K562 (cell line): ENCODE measurements around the gene CPNE1. TPM values are rescaled to one million over a fixed set of nuclear protein-coding genes. Genes with fewer than 3 reads are reported as not detected.

Experiments
- ATAC-seq: fragments of 200-7000 bp; cut with Tn5 transposase; 3 replicates; pipeline ENCODE4 v1.9.1; 2020; ENCODE audit warnings: moderate library complexity
- BruUV-seq: library from RNA; stranded (reverse); fragments of 400-500 nt; replicated peaks from 2 replicates; lab custom pipeline; 2021; lab: Mats Ljungman, UMichigan
- CTCF ChIA-PET: fragments of 300-600 bp; formaldehyde crosslinking; extraction: SDS; loops from one replicate; lab custom pipeline; 2021; ENCODE audit warnings: low intra/inter-chr PET ratio; lab: Yijun Ruan, JAX
- POLR2A ChIA-PET: fragments of 300-600, 350-650 bp; sonication (Branson Sonifier 250); formaldehyde crosslinking; extraction: SDS; loops from one replicate; lab custom pipeline; 2021; ENCODE audit warnings: antibody characterized with exemption, inconsistent platforms; lab: Yijun Ruan, JAX
- DNase-seq, 4 experiments: peaks; one replicate each; pipeline versions ENCODE4 v3.0.0 to v3.0.0-alpha.2; 2011 to 2018; ENCODE audit warnings: low spot score in 3 of 4, mixed read lengths in 3 of 4; ENCODE audit errors: extremely low read depth in 1 of 4
- FAIRE-seq: peaks from 2 replicates; lab custom pipeline; 2011; peaks lifted over from hg19 to GRCh38; lab: Jason Lieb, UNC
- H2AFZ ChIP-seq: 2 replicates; pipeline ENCODE4 v1.6.0; 2011; ENCODE audit warnings: low read depth, low read length, control low read depth, inconsistent platforms
- H3K27ac ChIP-seq: fragments of 200-600 bp; 3 replicates; pipeline ENCODE4 v1.8.0; 2011; ENCODE audit warnings: low read depth, mild to moderate bottlenecking, control low read depth, inconsistent platforms, low read length, moderate library complexity, mixed read lengths; ENCODE audit errors: extremely low read depth
- H3K27me3 ChIP-seq, 2 experiments: fragments of 300-600 bp in 1 of 2; 2 replicates in 1 of 2; 3 replicates in 1 of 2; pipeline versions ENCODE4 v1.6.0 to v1.8.0; 2011; ENCODE audit warnings: inconsistent platforms in 2 of 2, low read length in 2 of 2, mild to moderate bottlenecking in 1 of 2, mixed read lengths in 1 of 2, moderate library complexity in 1 of 2; ENCODE audit not compliant: control insufficient read depth in 2 of 2, insufficient read depth in 2 of 2
- H3K36me3 ChIP-seq: fragments of 300-600 bp; 3 replicates; pipeline ENCODE4 v1.8.0; 2011; ENCODE audit warnings: mild to moderate bottlenecking, low read length, inconsistent platforms; ENCODE audit not compliant: control insufficient read depth, insufficient read depth
- H3K4me1 ChIP-seq, 2 experiments: fragments of 200-600 bp in 1 of 2; replicated peaks in 1 of 2; 2 replicates in 1 of 2; 3 replicates in 1 of 2; pipeline versions ENCODE4 v1.5.1 to v1.8.0; 2011; ENCODE audit warnings: inconsistent platforms in 2 of 2, low read length in 2 of 2, mild to moderate bottlenecking in 1 of 2, mixed read lengths in 1 of 2, moderate library complexity in 1 of 2; ENCODE audit not compliant: control insufficient read depth in 2 of 2, insufficient read depth in 2 of 2
- H3K4me2 ChIP-seq: 2 replicates; pipeline ENCODE4 v1.6.1; 2011; ENCODE audit warnings: low read length, control low read depth, inconsistent platforms, mixed read lengths; ENCODE audit not compliant: insufficient read depth
- H3K4me3 ChIP-seq: fragments of 200-600 bp; sonication (generic), shearing (Covaris generic); 2 replicates; pipeline ENCODE4 v1.5.1; 2016; ENCODE audit warnings: control low read depth, inconsistent platforms
- H3K79me2 ChIP-seq: fragments of 200-600 bp; 3 replicates; pipeline ENCODE4 v1.8.0; 2011; ENCODE audit warnings: low read length, inconsistent platforms; ENCODE audit not compliant: control insufficient read depth, insufficient read depth
- H3K9ac ChIP-seq, 2 experiments: 2 replicates each; pipeline versions ENCODE4 v1.6.0 to v1.6.1; 2011; ENCODE audit warnings: low read depth in 2 of 2, low read length in 2 of 2, control low read depth in 1 of 2, inconsistent platforms in 1 of 2, mild to moderate bottlenecking in 1 of 2, mixed read lengths in 1 of 2; ENCODE audit not compliant: insufficient read depth in 1 of 2
- H3K9me1 ChIP-seq: one replicate; pipeline ENCODE4 v1.6.0; 2011; ENCODE audit warnings: inconsistent platforms, mild to moderate bottlenecking, low read length, moderate library complexity; ENCODE audit not compliant: control insufficient read depth, insufficient read depth
- H3K9me3 ChIP-seq: replicated peaks from 2 replicates; pipeline ENCODE4 v1.5.1; 2011; ENCODE audit warnings: low read depth, low read length, inconsistent platforms; ENCODE audit not compliant: control insufficient read depth, insufficient read depth
- H4K20me1 ChIP-seq: replicated peaks from 2 replicates; pipeline ENCODE4 v1.6.1; 2011; ENCODE audit warnings: low read length, inconsistent platforms, mixed read lengths; ENCODE audit not compliant: control insufficient read depth, insufficient read depth
- AFF4 ChIP-seq: sonication (generic); formaldehyde crosslinking; IDR thresholded peaks from 2 replicates; pipeline ENCODE4 v1.8.0; 2023; ENCODE audit warnings: mild to moderate bottlenecking, missing genetic modification reagents
- BRF1 ChIP-seq: IDR thresholded peaks from 3 replicates; pipeline ENCODE4 v1.6.1; 2011; ENCODE audit warnings: borderline replicate concordance, mild to moderate bottlenecking; ENCODE audit not compliant: insufficient read length; ENCODE audit errors: extremely low read depth
- FOXJ2 ChIP-seq: fragments of 200-800 bp; sonication (Bioruptor generic); IDR thresholded peaks from 2 replicates; pipeline ENCODE4 v1.6.1; 2016; ENCODE audit warnings: missing genetic modification characterization, missing compliant biosample characterization
- MLX ChIP-seq, 2 experiments: fragments of 450-650 bp in 1 of 2; sonication (generic) in 1 of 2; formaldehyde crosslinking; conservative IDR thresholded peaks; 2 replicates each; pipeline versions ENCODE4 v1.4.0 to v1.8.1; 2020 to 2022; ENCODE audit warnings: mild to moderate bottlenecking in 1 of 2, missing genetic modification reagents in 1 of 2
- NFIC ChIP-seq: fragments of 450-650 bp; IDR thresholded peaks from 2 replicates; pipeline ENCODE4 v1.6.1; 2017; ENCODE audit warnings: mild to moderate bottlenecking, inconsistent platforms
- PHTF2 ChIP-seq: fragments of 250-450 bp; sonication (Bioruptor Pico); IDR thresholded peaks from 2 replicates; pipeline ENCODE4 v1.5.0; 2021; ENCODE audit warnings: mild to moderate bottlenecking
- RBM22 ChIP-seq: fragments of 200-400 bp; formaldehyde crosslinking; IDR thresholded peaks from 2 replicates; pipeline ENCODE4 v1.6.1; 2018; ENCODE audit warnings: low read length, low read depth; ENCODE audit not compliant: poor library complexity, severe bottlenecking
- RNF219 ChIP-seq: fragments of 250-450 bp; sonication (Bioruptor Pico); IDR thresholded peaks from 2 replicates; pipeline ENCODE4 v1.5.0; 2022; ENCODE audit warnings: mild to moderate bottlenecking
- SETDB1 ChIP-seq: IDR thresholded peaks from one replicate; pipeline ENCODE4 v1.6.1; 2012; ENCODE audit warnings: low read length, control low read depth, inconsistent platforms
- SMARCB1 ChIP-seq: IDR thresholded peaks from 2 replicates; pipeline ENCODE4 v1.6.1; 2011; ENCODE audit warnings: improper control_type of control experiment, low read depth; ENCODE audit not compliant: insufficient read length
- TAL1 ChIP-seq: fragments of 450-650 bp; IDR thresholded peaks from 2 replicates; pipeline ENCODE4 v1.6.1; 2016; ENCODE audit warnings: mild to moderate bottlenecking
- ZNF133 ChIP-seq: fragments of 250-450 bp; sonication (Bioruptor Pico); IDR thresholded peaks from 2 replicates; pipeline ENCODE4 v1.4.0; 2020; ENCODE audit warnings: mild to moderate bottlenecking
- ZNF431 ChIP-seq: sonication (generic); formaldehyde crosslinking; IDR thresholded peaks from 2 replicates; pipeline ENCODE4 v1.8.0; 2022; ENCODE audit warnings: mild to moderate bottlenecking, missing genetic modification reagents
- ZNF551 ChIP-seq: fragments of 250-450 bp; sonication (Bioruptor Pico); IDR thresholded peaks from 2 replicates; pipeline ENCODE4 v1.5.0; 2021; ENCODE audit warnings: mild to moderate bottlenecking, moderate library complexity
- ZNF717 ChIP-seq: fragments of 250-450 bp; sonication (Bioruptor Pico); IDR thresholded peaks from 2 replicates; pipeline ENCODE4 v1.5.0; 2021
- WGBS: fragments of 100-300 bp; shearing (Covaris generic); methylation state at CpG from one replicate; pipeline ENCODE4 v1.1.6; 2016; ENCODE audit warnings: low coverage, mixed read lengths; ENCODE audit not compliant: insufficient coverage; ENCODE audit errors: missing lambda C conversion rate; 5-methylcytosine and 5-hydroxymethylcytosine counted together
- in situ Hi-C: fragments of 300-500 bp; cut with MboI; formaldehyde crosslinking; loops from 4 replicates; pipeline ENCODE4 v1.15.0; 2018; ENCODE audit warnings: inconsistent platforms, mixed read lengths
- intact Hi-C: fragments of 100-400 bp; cut with micrococcal nuclease; formaldehyde crosslinking; loops from 2 replicates; pipeline ENCODE4 v1.14.2; 2022
- polyA plus RNA-seq, 8 experiments: library from polyadenylated mRNA; depleted of rRNA in 4 of 8; stranded (reverse) in 5 of 8; unstranded in 3 of 8; fragments of >200 nt; fragmentation: Nextera tagmentation in 2 of 8; fragmentation: Illumina TruSeq in 1 of 8; extraction: Ambion mirVana in 2 of 8; extraction: Trizol in 1 of 8; gene quantifications; 2 replicates each; pipeline versions ENCODE4 v1.2.1 to v1.2.3, GENCODE V29; 2011 to 2014; ENCODE audit warnings: inconsistent platforms in 1 of 8, missing spikeins in 1 of 8
- total RNA-seq, 7 experiments: library from RNA; depleted of rRNA in 6 of 7; stranded (reverse); fragments of >200 nt in 6 of 7; fragmentation: Illumina TruSeq in 2 of 7; extraction: Trizol in 2 of 7; gene quantifications; 2 replicates each; pipeline versions ENCODE4 v1.2.1 to v1.2.3, GENCODE V29; 2011 to 2021; ENCODE audit warnings: low replicate concordance in 1 of 7

Gene CPNE1
- total and polyA plus RNA-seq, 9 of the 15 experiments (the other 6 are each of a cell fraction or from before 2014, with no cell fraction given) = 42.1 to 102 (median 56.0) TPM

- Histone ChIP-seq H3K36me3 (peaks cover 37% of the 10 kb centered on the region; the same call in 2 of the 3 replicates), H3K9me1 (no peaks in the 10 kb centered on the region), H3K4me2 (no peak overlapping the region), H3K27ac (no peak overlapping the region), H3K4me3 (no peak overlapping the region), H3K4me1 (no peaks in the 10 kb centered on the region), H4K20me1 (no peaks in the 10 kb centered on the region), H3K9ac (no peak overlapping the region), H3K79me2 (no peaks in the 10 kb centered on the region), H3K27me3 (no peaks in the 10 kb centered on the region), H2AFZ (no peak overlapping the region), H3K9me3 (no peaks in the 10 kb centered on the region)
- no TSS peak for BruUV-seq
- FAIRE-seq = no peak
- WGBS = 65% methylated on average over 1 of the region's 1 CpG
- TF ChIP-seq ZNF551 (CRISPR knock-in tag) = no peak
- TF ChIP-seq SMARCB1 = no peak
- no peak for TF ChIP-seq TAL1
- no peak for TF ChIP-seq FOXJ2 (tag)
- no peak for TF ChIP-seq BRF1
- TF ChIP-seq ZNF133 (CRISPR knock-in tag) = no peak
- TF ChIP-seq SETDB1 = no peak
- TF ChIP-seq ZNF717 (CRISPR knock-in tag) = no peak
- TF ChIP-seq MLX (CRISPR knock-in tag; conservative IDR thresholded peaks at IDR 0.05) = no peak
- no peak for TF ChIP-seq NFIC
- TF ChIP-seq ZNF431 = no peak
- TF ChIP-seq AFF4 (CRISPR knock-in tag) = no peak
- no peak for TF ChIP-seq RNF219 (CRISPR knock-in tag)
- no peak for TF ChIP-seq PHTF2 (CRISPR knock-in tag)
- TF ChIP-seq RBM22 = no peak
- DNase-seq = no peak
- intact Hi-C loops (no loop called here), in situ Hi-C loops (no loop called here)
- no peak for ATAC-seq
- POLR2A ChIA-PET = no interaction called here
- CTCF ChIA-PET = no interaction called here
Measured at GRCh38 chr20:35681960-35682359, 17.3 kb upstream of the CPNE1 start.
